ENCODE data around the gene CFAP91.

The CFAP91 gene

DNA sequence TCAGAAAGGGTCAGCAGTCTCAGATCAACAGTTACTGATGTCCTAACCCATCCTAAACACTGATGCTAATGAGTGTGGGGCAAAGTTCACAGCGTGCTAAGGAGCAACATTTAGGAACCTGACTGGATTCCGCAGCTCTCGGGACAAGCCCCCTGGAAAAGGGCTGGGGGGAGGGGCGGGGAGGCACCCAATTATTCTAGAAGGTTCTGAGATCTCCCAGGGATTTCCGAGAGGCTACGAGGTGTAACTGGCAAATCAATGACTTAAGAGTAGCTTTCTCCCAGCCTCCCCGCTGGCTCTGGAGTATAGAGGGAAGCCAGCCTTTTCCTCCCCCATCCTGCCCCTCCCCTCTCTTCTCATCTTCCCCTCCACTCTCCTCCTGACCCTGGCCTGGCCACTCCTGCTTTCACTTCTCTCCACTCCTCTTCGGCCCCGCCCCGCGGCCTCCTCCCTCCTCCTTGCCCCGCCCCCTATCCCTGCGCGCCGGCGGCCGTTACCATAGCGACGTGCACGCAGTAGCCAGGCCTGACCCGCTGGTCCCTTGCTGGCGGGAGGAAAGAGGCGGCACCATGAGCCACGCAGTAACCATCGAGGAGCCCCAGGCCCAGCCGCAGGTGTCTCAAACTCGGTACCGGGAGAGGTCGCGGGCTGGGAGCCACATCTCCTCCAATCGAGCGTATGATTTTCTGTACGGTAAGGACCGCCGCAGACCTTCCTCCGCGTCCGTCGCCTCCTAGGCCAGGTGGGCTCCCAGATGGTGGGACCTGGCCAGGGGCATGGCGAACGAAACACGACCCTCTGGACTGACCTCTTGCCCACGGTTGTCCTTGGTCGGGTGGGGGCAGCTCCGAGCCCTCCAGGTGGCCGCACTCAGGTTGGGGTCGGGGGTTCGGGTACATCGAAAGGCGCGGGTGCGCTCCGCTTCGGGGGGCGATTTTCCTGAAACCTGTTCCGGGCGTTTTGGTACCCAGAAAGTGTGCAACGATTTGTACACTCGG, at the start of gene CFAP91:
Gene CFAP91 (plus strand): TSS at position 493 of the 998 bp plus-strand sequence. CDS start 77 bp downstream, at position 570.
- DNase-seq (ENCODE audit: low spot score) = peak; percentile 92

DNA sequence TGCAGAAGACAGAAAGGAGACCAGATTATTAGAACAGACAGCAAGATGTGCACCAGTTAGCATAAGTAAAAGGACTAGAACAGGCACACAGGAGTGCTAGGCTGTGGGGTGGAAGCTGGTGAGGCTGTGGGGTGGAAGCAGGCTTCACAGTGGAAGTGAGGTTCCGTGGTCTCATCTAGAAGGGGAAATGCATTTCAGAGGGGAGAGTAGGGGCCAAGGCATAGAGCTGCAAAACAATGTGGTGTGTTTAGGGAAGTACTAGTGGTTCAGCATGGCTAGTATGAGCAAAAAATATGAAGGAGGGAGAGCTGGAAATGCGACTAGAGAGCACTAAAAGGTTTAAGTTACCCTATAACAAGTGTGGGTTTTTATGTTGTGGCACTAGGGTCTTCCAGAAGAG, 48.9 kb upstream of the CFAP91 start:
- DNase-seq (ENCODE audit: low spot score) = no peak

- peak; percentile 53 for DNase-seq (ENCODE audit: low spot score)
Observed at GRCh38 chr3:119657887-119658702, 44.7 kb upstream of the CFAP91 start.

- no peak for DNase-seq (ENCODE audit: low spot score)
Observed at GRCh38 chr3:119658994-119659393, 43.8 kb upstream of the CFAP91 start.

- DNase-seq (ENCODE audit: low spot score) = peak; percentile 55
Observed at GRCh38 chr3:119659606-119660291, 43.1 kb upstream of the CFAP91 start.

DNA sequence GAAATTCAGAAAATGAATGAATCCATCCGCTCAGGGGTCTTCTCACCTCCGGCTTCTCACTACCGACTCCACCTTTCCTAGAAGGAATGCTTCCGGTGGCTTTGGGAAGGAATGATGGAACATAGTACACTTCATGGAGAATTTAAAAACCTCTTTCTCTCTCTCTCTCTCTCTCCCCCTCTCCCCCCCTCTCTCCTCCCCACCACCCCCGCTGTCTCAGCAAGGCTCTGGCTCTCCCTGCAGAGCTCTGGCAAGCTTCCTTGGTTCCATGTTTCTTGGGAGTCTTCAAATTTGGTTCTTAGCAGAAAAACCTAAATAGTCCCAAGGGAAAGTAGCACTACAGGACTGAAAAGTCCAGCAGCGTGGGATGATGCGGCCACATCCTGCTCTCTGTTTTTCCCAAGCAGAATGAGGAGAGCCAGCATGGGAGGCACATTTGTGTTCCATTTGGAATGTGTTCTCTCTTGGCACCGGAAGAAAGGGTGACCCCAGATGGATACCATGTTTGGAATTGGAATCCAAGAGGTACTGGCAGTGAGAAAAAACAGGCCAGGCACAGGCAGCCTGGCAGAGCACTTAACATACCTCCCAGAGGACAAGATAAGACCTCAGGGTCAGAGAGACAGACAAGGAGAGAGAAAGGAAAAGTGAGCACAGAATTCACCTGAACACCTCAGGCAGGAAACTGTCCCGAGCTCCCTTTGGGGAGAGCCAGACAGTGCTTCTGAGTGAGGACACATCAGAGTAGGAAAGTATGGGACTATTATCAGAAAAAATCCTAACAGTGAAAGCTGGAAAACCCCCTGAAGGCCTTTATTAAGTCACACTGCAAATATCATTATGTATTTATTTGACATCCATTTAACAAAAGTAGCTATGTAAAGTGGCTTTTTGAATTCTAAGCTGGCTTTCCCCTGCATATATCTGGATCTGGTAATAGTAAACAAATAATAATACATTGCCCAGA, 42.1 kb upstream of the CFAP91 start, which contains the start of gene POPDC2:
Gene POPDC2 (minus strand): TSS at position 116 of the 967 bp plus-strand sequence. CDS start 166 bp downstream, outside the sequence.
- DNase-seq (ENCODE audit: low spot score) = no peak

DNA sequence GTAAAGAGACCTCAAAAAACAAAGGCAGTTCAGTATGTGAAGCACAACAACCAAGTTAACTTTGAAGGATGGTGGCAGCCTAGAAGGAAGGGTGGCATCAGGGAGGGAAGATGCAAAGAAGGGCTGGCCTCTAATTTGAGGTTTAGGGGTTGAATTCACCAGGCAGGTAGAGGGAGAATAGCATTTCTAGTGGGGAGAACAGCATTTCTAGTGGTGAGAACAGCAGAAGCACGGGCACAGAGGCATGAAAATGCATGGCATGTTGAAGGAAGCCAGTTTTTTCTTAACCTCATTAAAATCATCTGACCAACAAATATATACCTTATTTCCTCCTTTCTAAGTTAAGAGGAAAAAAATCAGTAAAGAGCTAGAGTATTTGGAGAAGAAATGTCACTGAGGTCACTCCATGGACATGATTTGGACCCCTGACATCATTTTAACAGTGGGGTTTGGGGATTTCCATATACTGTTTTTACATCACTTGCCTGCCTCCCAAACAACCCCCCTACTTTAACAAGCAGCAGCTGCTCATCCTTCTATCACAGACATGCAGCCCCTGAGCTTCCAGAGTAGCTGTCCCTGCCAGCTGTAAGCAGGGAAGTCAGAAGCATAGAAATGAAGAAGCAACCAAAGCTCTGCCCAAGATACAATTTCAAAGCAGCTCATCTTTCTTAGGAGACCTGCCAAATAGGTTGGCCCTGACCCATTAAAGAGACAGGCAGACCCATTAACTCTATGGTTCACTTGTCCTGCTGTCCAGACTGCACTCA, 40.0 kb upstream of the CFAP91 start:
- DNase-seq (ENCODE audit: low spot score) = no peak

DNA sequence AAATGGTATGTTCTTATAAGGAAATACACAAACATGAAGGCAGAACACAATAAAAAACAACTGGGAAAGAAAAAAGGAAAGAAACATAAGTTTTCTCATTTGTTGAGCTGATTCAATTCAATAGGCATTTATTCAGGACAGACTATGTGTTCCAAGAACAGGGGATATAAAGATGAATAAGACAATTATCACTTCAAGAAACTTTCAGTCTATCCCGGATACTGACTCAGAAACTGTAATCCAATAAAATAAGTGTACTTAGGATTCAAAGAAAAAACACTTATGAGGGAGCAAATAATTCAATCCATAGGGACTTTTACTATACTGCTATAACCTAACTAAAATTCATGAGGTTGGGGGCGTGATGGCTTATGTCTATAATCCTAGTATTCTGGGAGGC, 38.9 kb upstream of the CFAP91 start:
- no peak for DNase-seq (ENCODE audit: low spot score)

DNA sequence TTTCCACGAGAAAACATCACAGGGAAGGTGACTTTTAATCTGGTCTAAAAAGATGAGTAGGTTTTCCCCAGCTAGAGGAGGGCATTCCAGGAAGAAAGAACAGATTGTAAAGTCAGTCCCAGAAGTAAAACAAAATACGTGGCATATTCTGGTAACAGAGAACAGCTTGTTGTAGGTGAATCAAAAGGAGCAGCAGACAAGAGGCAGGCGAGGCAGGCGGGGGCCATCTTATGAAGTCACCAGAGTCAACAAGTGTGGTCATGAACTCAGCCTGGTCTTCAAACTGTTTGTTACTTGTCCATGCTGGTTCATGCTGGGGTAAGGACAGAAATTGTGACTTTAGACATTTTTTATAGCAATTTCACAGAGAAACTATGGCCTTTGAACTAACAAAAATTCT, 38.5 kb upstream of the CFAP91 start:
- no peak for DNase-seq (ENCODE audit: low spot score)

DNA sequence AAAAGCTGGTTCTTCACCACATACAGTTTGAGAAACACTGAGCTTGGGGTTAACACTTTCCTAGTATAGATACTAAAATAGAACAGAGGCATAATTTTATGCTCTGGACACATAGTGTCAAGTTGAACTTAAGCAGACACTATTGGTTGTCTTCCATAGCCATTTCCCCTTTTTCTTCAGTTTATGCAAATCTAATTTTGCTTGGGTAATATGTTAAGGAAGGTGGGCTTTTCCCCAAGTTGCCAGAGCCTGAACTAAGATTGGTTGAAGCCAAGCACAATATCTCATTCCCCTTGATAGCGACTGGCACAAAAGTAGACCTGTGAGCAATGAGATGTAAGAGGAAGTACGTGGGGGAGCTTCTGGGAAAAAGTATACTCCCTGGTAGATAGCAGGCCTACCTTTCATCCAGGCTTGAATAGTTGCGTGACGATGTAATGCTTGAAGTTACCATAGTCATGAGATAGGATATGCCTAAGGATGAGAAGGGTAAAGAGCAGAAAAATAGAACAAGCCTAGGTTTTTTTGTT, 37.9 kb upstream of the CFAP91 start:
- no peak for DNase-seq (ENCODE audit: low spot score)

DNA sequence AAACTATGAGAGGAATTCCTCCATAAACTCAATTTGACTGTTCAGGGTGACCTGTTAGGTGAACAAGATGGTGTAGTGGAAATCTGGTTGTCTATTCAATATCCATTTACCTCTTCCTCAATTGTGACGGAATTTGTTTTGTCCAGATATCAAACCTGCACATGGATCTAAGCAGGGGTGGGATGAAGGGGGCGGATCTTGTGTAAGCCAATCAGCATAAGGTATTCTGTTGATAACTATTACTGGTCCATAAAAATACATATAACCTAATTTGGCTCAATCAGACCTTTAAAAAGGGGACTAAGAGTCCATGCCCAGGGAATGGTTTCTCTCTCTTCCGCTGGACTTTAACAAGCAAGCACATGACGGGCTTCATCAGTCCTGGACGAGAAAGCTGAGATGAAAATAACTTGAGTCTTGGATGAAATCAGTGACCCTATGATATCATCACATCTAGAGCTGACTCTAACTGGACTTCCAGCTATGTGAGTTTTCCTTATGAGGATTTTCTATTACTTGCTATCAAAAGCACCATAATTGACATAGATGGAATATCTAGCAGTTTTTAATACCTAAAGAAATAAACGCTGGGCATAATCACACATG, 36.8 kb upstream of the CFAP91 start:
- DNase-seq (ENCODE audit: low spot score) = no peak

GRCh38 chr3:119669906-119670570, 32.8 kb upstream of the CFAP91 start:
- DNase-seq (ENCODE audit: low spot score) = no peak

DNA sequence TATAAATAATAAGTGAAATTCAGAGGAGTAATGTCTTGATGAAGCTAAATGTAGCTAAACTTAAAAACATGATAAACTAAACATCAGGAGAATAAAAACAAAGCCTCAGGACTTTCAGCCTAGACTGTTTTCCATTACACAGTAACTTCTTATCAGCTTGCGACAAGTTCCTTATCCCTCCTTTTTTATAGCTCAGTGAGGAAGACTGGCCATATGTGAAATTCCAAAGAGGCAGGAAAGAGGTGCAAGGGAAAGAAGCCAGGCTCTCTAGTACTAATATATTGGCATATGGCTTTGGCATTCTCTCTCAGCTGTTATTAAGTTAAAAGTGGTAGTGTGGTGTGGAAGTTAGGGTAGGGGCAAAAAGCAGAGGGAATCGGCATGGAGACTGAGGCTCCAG, 30.0 kb upstream of the CFAP91 start:
- DNase-seq (ENCODE audit: low spot score) = no peak

DNA sequence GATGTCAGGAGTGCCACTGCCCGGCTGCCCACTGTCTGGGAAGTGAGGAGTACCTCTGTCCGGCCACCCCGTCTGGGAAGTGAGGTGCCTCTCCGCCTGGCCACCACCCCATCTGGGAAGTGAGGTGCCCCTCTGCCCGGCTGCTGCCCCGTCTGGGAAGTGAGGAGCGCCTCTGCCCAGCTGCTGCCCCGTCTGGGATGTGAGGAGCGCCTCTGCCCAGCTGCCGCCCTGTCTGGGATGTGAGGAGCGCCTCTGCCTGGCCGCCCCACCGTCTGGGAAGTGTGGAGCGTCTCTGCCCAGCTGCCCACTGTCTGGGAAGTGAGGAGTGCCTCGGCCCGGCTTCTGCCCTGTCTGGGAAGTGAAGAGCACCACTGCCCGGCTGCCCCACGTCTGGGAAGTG, 28.9 kb upstream of the CFAP91 start:
- no peak for DNase-seq (ENCODE audit: low spot score)

DNA sequence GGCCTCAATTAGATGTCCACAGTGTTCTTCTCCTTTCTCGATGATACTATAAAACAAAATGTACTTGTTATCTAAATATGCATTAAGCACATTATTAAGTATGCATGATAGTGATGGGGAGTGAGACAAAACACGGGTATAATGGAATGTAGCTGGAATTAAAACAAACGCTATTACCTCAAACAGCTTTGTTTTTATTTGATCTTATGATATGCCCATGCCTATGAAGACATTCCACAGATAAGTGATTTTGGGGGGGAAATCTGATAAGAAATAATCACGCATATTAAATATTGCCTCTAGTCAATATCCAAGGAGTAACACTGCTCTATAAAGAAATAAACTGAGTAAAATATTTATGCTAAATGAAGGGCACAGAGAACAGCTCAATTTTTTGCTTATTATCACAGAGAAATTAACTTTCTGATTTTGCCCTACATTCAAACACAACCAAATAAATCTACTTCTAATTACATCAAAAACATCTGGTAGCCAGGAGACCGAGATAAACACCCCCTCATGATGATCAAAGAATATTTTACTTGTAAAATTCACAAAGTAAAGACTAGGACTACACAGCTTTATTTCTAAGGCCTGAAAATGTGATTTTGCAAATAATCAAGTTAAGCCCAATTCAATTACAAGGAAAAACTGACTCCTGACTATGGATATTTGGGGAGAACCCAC, 27.5 kb upstream of the CFAP91 start:
- DNase-seq (ENCODE audit: low spot score) = no peak

GRCh38 chr3:119676020-119676419, 26.8 kb upstream of the CFAP91 start:
- no peak for DNase-seq (ENCODE audit: low spot score)

- DNase-seq (ENCODE audit: low spot score) = peak; percentile 97
Observed at GRCh38 chr3:119676771-119677640, 25.8 kb upstream of the CFAP91 start, which contains the start of gene COX17. COX17 (minus strand) TSS chr3:119677406; CDS start chr3:119677310, 96 bp downstream.

All from pons (tissue), 1 donor.